Activated naive CD4-positive, alpha-beta T cell treated with anti-CD3 and anti-CD28 coated beads, Interleukin-2, amount 10 ng/mL, durations not matched to agents 7 days and 5 days (primary cell): ENCODE results near the gene HEATR9.

Experiments
- CTCF ChIA-PET: fragments of 350-600 bp; sonication (Branson Sonifier 250); formaldehyde crosslinking; loops from one replicate; lab custom pipeline; 2021; ENCODE audit warnings: antibody characterized with exemption; lab: Charles Lee
- DNase-seq: peaks from one replicate; pipeline ENCODE4 v3.0.0-alpha.2; 2020
- H3K27ac Mint-ChIP-seq: one replicate; pipeline ENCODE4 v1.8.0; 2021; ENCODE audit warnings: mild to moderate bottlenecking, moderate library complexity, mixed read lengths
- H3K27me3 Mint-ChIP-seq: one replicate; pipeline ENCODE4 v1.8.0; 2021; ENCODE audit warnings: mild to moderate bottlenecking, mixed read lengths
- H3K36me3 Mint-ChIP-seq: one replicate; pipeline ENCODE4 v1.8.0; 2021; ENCODE audit warnings: mixed read lengths
- H3K4me1 Mint-ChIP-seq: one replicate; pipeline ENCODE4 v1.8.0; 2021; ENCODE audit warnings: mixed read lengths
- H3K4me3 Mint-ChIP-seq: one replicate; pipeline ENCODE4 v1.8.0; 2021; ENCODE audit warnings: mild to moderate bottlenecking, moderate library complexity, mixed read lengths
- H3K9me3 Mint-ChIP-seq: one replicate; pipeline ENCODE4 v1.8.0; 2021; ENCODE audit warnings: mixed read lengths

The HEATR9 gene

DNA sequence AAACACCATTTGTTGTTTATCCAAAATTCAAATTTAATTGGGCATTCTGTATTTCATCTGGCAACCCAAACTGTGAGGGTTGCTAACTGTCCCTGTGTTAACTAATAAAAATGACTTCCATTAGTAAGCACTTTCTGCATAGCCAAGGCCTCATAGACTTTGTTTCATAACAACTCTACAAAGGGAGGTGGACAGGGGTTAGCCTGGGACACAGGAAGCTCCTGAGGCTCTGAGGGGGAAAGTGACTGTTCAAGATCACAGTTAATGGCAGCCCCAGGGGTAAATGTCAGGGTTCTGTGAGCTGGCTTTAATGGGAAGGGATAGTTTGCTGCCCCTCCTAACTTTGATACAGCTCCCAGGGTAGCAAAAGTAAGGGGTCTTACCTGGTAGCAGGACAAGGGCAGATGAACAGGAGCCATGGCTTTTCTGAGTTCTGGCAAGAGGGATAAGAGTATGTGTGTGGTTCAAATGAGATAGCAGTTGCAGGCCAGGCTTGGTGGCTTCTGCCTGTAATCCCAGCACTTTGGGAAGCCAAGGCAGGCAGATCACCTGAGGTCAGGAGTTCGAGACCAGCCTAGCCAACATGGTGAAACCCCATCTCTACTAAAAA, 2.2 kb downstream of the HEATR9 start:
- H3K4me1 Mint-ChIP-seq: peaks cover 18% of the 10 kb centered on the region
- no peak overlapping the region for H3K27ac Mint-ChIP-seq
- H3K4me3 Mint-ChIP-seq: no peak overlapping the region
- no peaks in the 10 kb centered on the region for H3K9me3 Mint-ChIP-seq
- no peak for DNase-seq
- peaks cover 3% of the 10 kb centered on the region for H3K36me3 Mint-ChIP-seq
- no peaks in the 10 kb centered on the region for H3K27me3 Mint-ChIP-seq
- CTCF ChIA-PET: no interaction called here

DNA sequence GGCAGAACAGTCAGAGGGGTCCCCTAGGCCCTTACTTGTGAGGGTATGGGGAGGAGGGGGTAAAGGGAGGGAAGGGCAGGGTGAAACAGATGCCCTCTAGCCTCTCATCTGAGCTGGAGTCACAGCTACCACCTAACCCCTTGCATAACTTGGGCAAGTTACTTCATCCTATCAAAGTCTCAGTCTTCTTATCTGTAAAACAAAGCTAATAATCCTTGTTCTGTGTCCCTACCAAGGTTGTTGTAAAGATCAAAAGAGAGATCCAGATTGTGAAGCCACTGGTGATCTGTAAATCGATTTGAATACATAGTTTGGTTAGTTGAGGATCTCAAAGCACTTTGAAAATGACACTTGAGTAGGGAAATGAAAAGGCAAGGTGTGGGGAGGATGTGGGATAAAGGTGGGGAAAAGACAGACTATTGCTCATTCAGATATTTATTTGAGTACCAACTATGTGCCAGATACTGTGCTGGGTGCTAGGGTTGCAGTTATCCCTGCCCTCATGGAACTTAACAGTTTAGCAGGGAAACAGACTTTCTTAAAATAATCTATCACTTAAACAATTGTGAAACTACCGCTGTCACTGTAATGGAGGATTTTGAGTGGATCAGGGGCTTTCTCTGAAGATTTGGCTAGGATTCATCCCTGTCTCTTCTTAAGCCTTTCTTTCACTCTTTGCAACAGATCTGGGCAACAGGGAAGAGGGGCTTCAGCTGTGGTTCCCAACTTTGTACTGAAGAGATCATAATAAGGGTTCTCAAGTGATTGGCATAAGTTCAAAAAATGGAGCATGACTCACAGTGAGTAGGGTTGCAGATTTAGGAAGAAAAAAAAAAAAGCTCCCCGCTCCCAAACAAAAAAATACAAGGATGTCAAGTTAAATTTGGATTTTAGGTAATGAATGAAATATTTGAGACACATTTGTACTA, 3.0 kb downstream of the HEATR9 start:
- no peaks in the 10 kb centered on the region for H3K9me3 Mint-ChIP-seq
- H3K36me3 Mint-ChIP-seq: peaks cover 3% of the 10 kb centered on the region
- peaks cover 10% of the 10 kb centered on the region for H3K4me1 Mint-ChIP-seq
- no peak for DNase-seq
- no peaks in the 10 kb centered on the region for H3K27me3 Mint-ChIP-seq
- CTCF ChIA-PET: interaction anchor here (0.6 kb wide), 1 partner anchor 9 kb away, joined by 3 read pairs; no protein-coding TSS in a partner anchor
- no peak overlapping the region for H3K27ac Mint-ChIP-seq
- H3K4me3 Mint-ChIP-seq: no peak overlapping the region

- no peak overlapping the region for H3K4me3 Mint-ChIP-seq
- H3K9me3 Mint-ChIP-seq: no peaks in the 10 kb centered on the region
- H3K36me3 Mint-ChIP-seq: peaks cover 3% of the 10 kb centered on the region
- H3K27me3 Mint-ChIP-seq: no peaks in the 10 kb centered on the region
- H3K27ac Mint-ChIP-seq: no peak overlapping the region
- H3K4me1 Mint-ChIP-seq: peaks cover 10% of the 10 kb centered on the region
- CTCF ChIA-PET: no interaction called here
- DNase-seq: no peak
Measured at GRCh38 chr17:35864853-35865252, 3.8 kb downstream of the HEATR9 start.

DNA sequence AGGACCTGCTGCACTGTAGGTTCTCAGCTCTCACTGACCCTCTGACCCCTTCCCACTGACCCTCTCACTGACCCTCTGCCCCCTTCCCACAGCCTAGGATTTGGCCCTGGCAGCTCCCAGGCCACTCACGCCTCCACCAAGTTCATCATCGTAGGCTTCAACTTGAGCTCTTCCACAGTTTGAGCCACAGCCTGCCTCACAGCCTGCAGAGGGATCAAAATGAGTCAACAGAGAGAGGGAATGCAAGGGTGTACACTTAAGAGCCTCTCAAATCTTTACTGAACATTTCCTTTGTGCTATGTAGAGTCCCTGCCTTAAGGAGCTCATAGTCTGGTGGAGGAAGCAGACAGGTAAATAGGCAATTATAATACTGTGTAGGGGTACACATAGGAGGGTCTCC, 12.1 kb downstream of the HEATR9 start:
- Mint-ChIP-seq H3K36me3 (peaks cover 12% of the 10 kb centered on the region), H3K27me3 (no peaks in the 10 kb centered on the region), H3K4me1 (no peaks in the 10 kb centered on the region), H3K9me3 (no peaks in the 10 kb centered on the region), H3K4me3 (no peak overlapping the region), H3K27ac (no peak overlapping the region)
- DNase-seq: no peak
- CTCF ChIA-PET: interaction anchor here (1.1 to 1.2 kb wide), 2 partner anchors 9 to 59 kb away, joined by 3 read pairs; no protein-coding TSS in a partner anchor

- Mint-ChIP-seq H3K27me3 (no peaks in the 10 kb centered on the region), H3K36me3 (peaks cover 16% of the 10 kb centered on the region), H3K4me3 (no peak overlapping the region), H3K4me1 (no peaks in the 10 kb centered on the region), H3K9me3 (no peaks in the 10 kb centered on the region), H3K27ac (no peak overlapping the region)
- CTCF ChIA-PET: interaction anchor here (1.7 kb wide), 1 partner anchor 113 kb away, joined by 4 read pairs; no protein-coding TSS in a partner anchor
- no peak for DNase-seq
Measured at GRCh38 chr17:35855965-35856364, 12.7 kb downstream of the HEATR9 start.

GRCh38 chr17:35849469-35850348, 19.0 kb downstream of the HEATR9 start:
- DNase-seq: peak; percentile 69
- Mint-ChIP-seq H3K9me3 (no peaks in the 10 kb centered on the region), H3K4me1 (peaks cover 6% of the 10 kb centered on the region), H3K36me3 (peaks cover 41% of the 10 kb centered on the region), H3K27ac (peak overlapping the region; percentile 73), H3K27me3 (no peaks in the 10 kb centered on the region), H3K4me3 (no peak overlapping the region)
- CTCF ChIA-PET: interaction anchor here (0.6 to 1.8 kb wide), 18 partner anchors 9 to 1488 kb away, joined by 3 to 7 read pairs (median 3); partner anchors contain the start of genes CCL5 and LYZL6

DNA sequence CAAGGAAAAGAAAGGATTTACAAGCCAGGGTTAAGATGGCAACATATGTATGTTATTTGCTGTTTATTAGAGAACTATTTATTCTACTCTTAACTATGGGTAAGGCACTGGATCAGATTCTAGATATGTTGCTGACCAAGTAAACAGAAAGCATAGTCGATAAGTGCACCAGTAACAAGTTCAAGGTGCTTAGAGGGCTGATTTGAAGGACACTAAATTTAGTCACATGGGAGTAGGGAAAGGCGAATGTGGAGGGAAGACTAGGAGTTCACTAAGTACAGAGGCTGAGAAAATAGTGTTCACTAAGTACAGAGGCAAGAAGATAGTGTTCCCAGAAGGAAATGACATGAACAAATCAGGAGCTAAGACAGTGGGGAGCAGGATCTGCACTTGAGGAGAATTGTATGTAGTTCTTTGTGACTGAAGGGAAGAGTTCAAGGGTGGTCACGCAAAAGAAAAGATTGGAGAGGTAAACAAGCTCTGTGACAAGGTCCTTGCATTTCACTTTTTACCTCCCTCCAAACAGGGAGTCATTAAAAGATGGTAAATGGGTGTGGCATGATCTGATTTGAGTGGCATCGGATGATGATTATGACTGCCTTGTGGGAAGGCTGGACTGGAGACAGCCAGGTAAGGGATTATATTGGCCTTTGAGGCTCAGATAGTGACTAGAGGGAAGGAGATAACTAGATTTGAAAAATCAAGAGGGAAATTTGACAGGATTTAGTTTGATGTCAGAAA, 20.9 kb downstream of the HEATR9 start:
- peaks cover 6% of the 10 kb centered on the region for H3K4me1 Mint-ChIP-seq
- H3K27ac Mint-ChIP-seq: peak overlapping the region; percentile 1
- no peak for DNase-seq
- no peak overlapping the region for H3K4me3 Mint-ChIP-seq
- CTCF ChIA-PET: interaction anchor here (0.8 to 1.8 kb wide), 7 partner anchors 46 to 299 kb away, joined by 3 to 5 read pairs (median 3); partner anchors contain the start of gene LYZL6
- H3K9me3 Mint-ChIP-seq: no peaks in the 10 kb centered on the region
- peaks cover 50% of the 10 kb centered on the region for H3K36me3 Mint-ChIP-seq
- no peaks in the 10 kb centered on the region for H3K27me3 Mint-ChIP-seq

DNA sequence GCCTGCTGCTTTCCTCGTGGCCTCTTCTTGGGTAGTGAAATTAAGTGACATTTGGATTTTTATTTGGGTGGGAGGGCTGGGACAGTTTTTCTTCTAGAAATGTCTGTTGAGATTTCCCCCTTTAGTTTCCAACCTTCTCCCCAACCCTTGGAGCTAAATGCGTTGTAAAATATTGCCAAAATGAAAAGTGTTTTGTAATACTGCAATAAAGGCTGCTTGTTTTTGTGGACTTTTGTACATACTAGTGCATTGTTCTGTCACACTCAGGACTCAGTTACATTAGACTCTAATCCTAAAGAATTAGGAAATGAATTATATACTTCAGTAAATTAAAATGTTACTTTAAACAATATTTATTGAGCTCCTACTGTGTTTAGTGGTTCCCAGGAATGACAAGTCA, 21.7 kb downstream of the HEATR9 start:
- H3K36me3 Mint-ChIP-seq: peaks cover 51% of the 10 kb centered on the region
- peaks cover 6% of the 10 kb centered on the region for H3K4me1 Mint-ChIP-seq
- H3K9me3 Mint-ChIP-seq: no peaks in the 10 kb centered on the region
- H3K27me3 Mint-ChIP-seq: no peaks in the 10 kb centered on the region
- H3K27ac Mint-ChIP-seq: no peak overlapping the region
- no peak overlapping the region for H3K4me3 Mint-ChIP-seq
- DNase-seq: no peak
- CTCF ChIA-PET: interaction anchor here (1.0 to 1.2 kb wide), 2 partner anchors 35 to 127 kb away, joined by 3 read pairs; no protein-coding TSS in a partner anchor

- Mint-ChIP-seq H3K4me3 (no peak overlapping the region), H3K4me1 (peaks cover 6% of the 10 kb centered on the region), H3K9me3 (no peaks in the 10 kb centered on the region), H3K36me3 (peaks cover 50% of the 10 kb centered on the region), H3K27ac (no peak overlapping the region), H3K27me3 (no peaks in the 10 kb centered on the region)
- CTCF ChIA-PET: interaction anchor here (1.0 to 1.2 kb wide), 2 partner anchors 9 to 34 kb away, joined by 3 read pairs; no protein-coding TSS in a partner anchor
- no peak for DNase-seq
Measured at GRCh38 chr17:35846055-35846809, 22.5 kb downstream of the HEATR9 start.

DNA sequence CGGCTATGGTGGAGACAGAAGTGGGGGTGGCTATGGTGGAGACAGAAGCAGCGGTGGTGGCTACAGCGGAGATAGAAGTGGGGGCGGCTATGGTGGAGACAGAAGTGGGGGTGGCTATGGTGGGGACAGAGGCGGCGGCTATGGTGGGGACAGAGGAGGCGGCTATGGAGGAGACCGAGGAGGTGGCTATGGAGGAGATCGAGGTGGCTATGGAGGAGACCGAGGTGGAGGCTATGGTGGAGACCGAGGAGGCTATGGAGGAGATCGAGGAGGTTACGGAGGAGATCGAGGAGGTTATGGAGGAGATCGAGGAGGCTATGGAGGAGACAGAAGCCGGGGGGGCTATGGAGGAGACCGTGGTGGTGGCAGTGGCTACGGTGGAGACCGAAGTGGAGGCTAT, 24.1 kb downstream of the HEATR9 start:
- Mint-ChIP-seq H3K27ac (no peak overlapping the region), H3K27me3 (no peaks in the 10 kb centered on the region), H3K36me3 (peaks cover 48% of the 10 kb centered on the region), H3K4me1 (peaks cover 3% of the 10 kb centered on the region), H3K9me3 (no peaks in the 10 kb centered on the region), H3K4me3 (no peak overlapping the region)
- DNase-seq: no peak
- CTCF ChIA-PET: no interaction called here

- H3K4me1 Mint-ChIP-seq: peaks cover 2% of the 10 kb centered on the region
- no peak overlapping the region for H3K4me3 Mint-ChIP-seq
- H3K27ac Mint-ChIP-seq: no peak overlapping the region
- H3K9me3 Mint-ChIP-seq: no peaks in the 10 kb centered on the region
- H3K27me3 Mint-ChIP-seq: no peaks in the 10 kb centered on the region
- DNase-seq: no peak
- CTCF ChIA-PET: no interaction called here
- H3K36me3 Mint-ChIP-seq: peaks cover 44% of the 10 kb centered on the region
Measured at GRCh38 chr17:35843698-35844097, 25.0 kb downstream of the HEATR9 start.

DNA sequence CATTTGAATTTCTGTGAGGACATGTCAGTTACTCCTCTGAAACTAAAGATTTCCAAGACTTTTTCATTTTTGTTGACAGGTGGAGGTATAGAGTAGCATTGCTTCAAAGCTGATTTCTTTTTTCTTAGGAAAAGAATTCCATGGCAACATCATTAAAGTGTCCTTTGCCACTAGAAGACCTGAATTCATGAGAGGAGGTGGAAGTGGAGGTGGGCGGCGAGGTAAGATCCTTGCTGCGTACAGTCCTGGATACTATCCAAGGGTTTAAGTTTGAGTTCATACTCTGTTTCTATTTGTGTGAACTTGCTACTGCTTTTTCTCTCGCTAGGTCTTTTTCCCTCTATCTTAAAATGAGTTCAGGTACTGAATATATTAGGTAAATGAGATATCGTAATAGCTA, 26.5 kb downstream of the HEATR9 start:
- H3K27ac Mint-ChIP-seq: no peak overlapping the region
- CTCF ChIA-PET: interaction anchor here (1.9 kb wide), 1 partner anchor 127 kb away, joined by 4 read pairs; no protein-coding TSS in a partner anchor
- no peaks in the 10 kb centered on the region for H3K27me3 Mint-ChIP-seq
- H3K4me3 Mint-ChIP-seq: no peak overlapping the region
- no peaks in the 10 kb centered on the region for H3K9me3 Mint-ChIP-seq
- peaks cover 5% of the 10 kb centered on the region for H3K4me1 Mint-ChIP-seq
- peaks cover 41% of the 10 kb centered on the region for H3K36me3 Mint-ChIP-seq
- DNase-seq: no peak
